GM23338 (cell line): ENCODE data around the gene BNC2.

Experiments
- CTCF ChIP-seq, 2 experiments: fragments of 200-600 bp in 1 of 2; sonication (generic) in 1 of 2; conservative IDR thresholded peaks; 2 replicates each; pipeline versions ENCODE4 v1.5.1 to v1.6.1; 2016 to 2017; ENCODE audit warnings: antibody characterized with exemption in 2 of 2, low read depth in 2 of 2, mild to moderate bottlenecking in 2 of 2, moderate library complexity in 1 of 2
- EZH2 ChIP-seq: fragments of 200-600 bp; sonication (generic); IDR thresholded peaks from one replicate; pipeline ENCODE4 v1.8.0; 2017; ENCODE audit warnings: antibody characterized with exemption, mild to moderate bottlenecking, low read depth; ENCODE audit not compliant: unreplicated experiment
- POLR2AphosphoS5 ChIP-seq: IDR thresholded peaks from 2 replicates; pipeline ENCODE4 v1.6.1; 2016; ENCODE audit warnings: antibody characterized with exemption, low read depth

DNA sequence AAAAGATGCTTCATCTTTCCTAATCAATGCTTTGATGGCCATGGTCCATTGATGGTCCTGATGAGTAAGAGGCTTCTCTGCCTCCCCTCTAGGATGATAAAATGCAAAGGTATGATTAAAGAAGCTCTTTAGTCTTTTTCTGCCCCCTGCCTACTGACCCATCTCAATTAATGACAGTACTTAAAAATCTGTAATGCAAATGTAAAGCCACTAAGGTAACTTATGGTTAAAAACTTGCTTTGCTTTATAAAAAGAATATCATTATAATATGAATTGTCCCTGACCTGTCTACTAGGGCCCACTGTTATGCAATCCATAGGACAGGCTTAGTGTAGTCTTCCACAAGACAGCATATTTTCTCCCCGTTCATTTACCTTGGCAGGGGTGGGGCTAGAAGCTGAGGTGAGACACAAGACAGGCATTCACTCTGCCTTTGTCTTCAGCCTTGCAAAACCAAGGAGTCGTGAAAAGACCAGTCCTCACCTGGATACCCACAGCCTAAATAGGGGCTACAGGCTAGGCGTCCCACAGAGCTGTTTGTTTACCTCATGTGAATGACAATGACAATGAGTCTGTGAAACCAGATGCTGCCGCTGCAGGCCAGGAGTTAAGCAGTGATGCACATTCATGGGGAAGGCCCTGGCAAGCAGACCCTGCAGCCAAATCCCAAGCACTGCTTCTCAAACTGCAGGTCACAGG is 60.4 kb downstream of the BNC2 start:
- TF ChIP-seq CTCF (conservative IDR thresholded peaks at IDR 0.05; ENCODE audit: low read depth in 2 of 2) (peak in 1 of 2 experiments; percentile 0; a peak in 1 of 4 replicates), POLR2AphosphoS5 (peak; percentile 45; the same call in 1 of the 2 replicates), EZH2 (no peak)
